OCI-LY7 (cell line): Measurements from ENCODE around the gene FBXO47. TPM values are rescaled to one million over a fixed set of nuclear protein-coding genes. Genes with fewer than 3 reads are reported as not detected.

Experiments
- BruUV-seq: library from RNA; stranded (reverse); fragments of 400-500 nt; replicated peaks from 2 replicates; lab custom pipeline; 2021; lab: Mats Ljungman, UMichigan
- CTCF ChIA-PET: fragments of 300-600 bp; sonication (Branson Sonifier 250); formaldehyde crosslinking; loops from one replicate; lab custom pipeline; 2022; ENCODE audit warnings: antibody characterized with exemption; ENCODE audit not compliant: unreplicated experiment; lab: Charles Lee
- POLR2A ChIA-PET: fragments of 300-600 bp; sonication (Branson Sonifier 250); formaldehyde crosslinking; loops from one replicate; lab custom pipeline; 2022; ENCODE audit warnings: antibody characterized with exemption; lab: Charles Lee
- DNase-seq: peaks from one replicate; pipeline ENCODE4 v3.0.0-alpha.2; 2015; ENCODE audit warnings: low spot score
- H2AFZ ChIP-seq: fragments of 200-600 bp; sonication (generic), shearing (Covaris generic); 2 replicates; pipeline ENCODE4 v1.6.1; 2014; ENCODE audit warnings: mild to moderate bottlenecking, antibody characterized with exemption, low read length, moderate library complexity
- H3K27ac ChIP-seq: fragments of 200-600 bp; sonication (generic); 2 replicates; pipeline ENCODE4 v1.5.1; 2014; ENCODE audit warnings: mixed run types, low read depth, mild to moderate bottlenecking, moderate library complexity, low read length, inconsistent platforms; ENCODE audit not compliant: poor library complexity, severe bottlenecking
- H3K36me3 ChIP-seq: fragments of 200-600 bp; sonication (generic); 2 replicates; pipeline ENCODE4 v1.6.1; 2014; ENCODE audit warnings: mild to moderate bottlenecking, antibody characterized with exemption, low read length, moderate library complexity, mixed read lengths; ENCODE audit not compliant: insufficient read depth
- H3K4me1 ChIP-seq: fragments of 200-600 bp; sonication (generic); 2 replicates; pipeline ENCODE4 v1.5.1; 2014; ENCODE audit warnings: mild to moderate bottlenecking, low read length; ENCODE audit not compliant: insufficient read depth, poor library complexity, severe bottlenecking
- H3K4me2 ChIP-seq: fragments of 200-600 bp; sonication (generic); 2 replicates; pipeline ENCODE4 v1.6.1; 2014; ENCODE audit warnings: mild to moderate bottlenecking, low read length
- H3K4me3 ChIP-seq: fragments of 200-600 bp; sonication (generic); 2 replicates; pipeline ENCODE4 v1.5.1; 2014; ENCODE audit warnings: mild to moderate bottlenecking, low read depth, low read length; ENCODE audit not compliant: poor library complexity, severe bottlenecking
- H3K79me2 ChIP-seq: fragments of 200-600 bp; sonication (generic); 2 replicates; pipeline ENCODE4 v1.6.1; 2016; ENCODE audit warnings: low read depth, mild to moderate bottlenecking, low read length, moderate library complexity, mixed read lengths; ENCODE audit not compliant: insufficient read depth
- H3K9me2 ChIP-seq: fragments of 200-600 bp; sonication (generic); 2 replicates; pipeline ENCODE4 v1.6.1; 2016; ENCODE audit warnings: mild to moderate bottlenecking, low read length, mixed read lengths; ENCODE audit not compliant: insufficient read depth
- H3K9me3 ChIP-seq: fragments of 200-600 bp; sonication (generic); 2 replicates; pipeline ENCODE4 v1.6.1; 2014; ENCODE audit warnings: mild to moderate bottlenecking, mixed run types, low read length, mixed read lengths
- H4K20me1 ChIP-seq: fragments of 200-600 bp; sonication (generic); 2 replicates; pipeline ENCODE4 v1.6.1; 2014; ENCODE audit warnings: mild to moderate bottlenecking, antibody characterized with exemption, low read length, moderate library complexity, mixed read lengths; ENCODE audit not compliant: insufficient read depth
- EZH2phosphoT487 ChIP-seq: fragments of 200-600 bp; sonication (generic); IDR thresholded peaks from 2 replicates; pipeline ENCODE4 v1.6.1; 2018; ENCODE audit warnings: low read depth, borderline replicate concordance, mild to moderate bottlenecking, mixed run types, antibody characterized with exemption, low read length, moderate library complexity, mixed read lengths
- intact Hi-C: fragments of 100-400 bp; cut with micrococcal nuclease; formaldehyde crosslinking; loops from one replicate; pipeline ENCODE4 v1.10.0; 2022; ENCODE audit not compliant: unreplicated experiment
- total RNA-seq, 2 experiments: library from RNA; depleted of rRNA in 1 of 2; stranded (reverse); fragments of >200 nt in 1 of 2; shearing (Covaris generic) in 1 of 2; gene quantifications; 2 replicates each; pipeline ENCODE4 v1.2.3, GENCODE V29; 2014 to 2022
- TF ChIP-seq, protein P1 (sequence below): fragments of 200-600 bp; sonication (generic); conservative IDR thresholded peaks from 2 replicates; pipeline ENCODE4 v1.5.1; 2014; ENCODE audit warnings: mild to moderate bottlenecking, antibody characterized with exemption, low read length, moderate library complexity, mixed read lengths

The FBXO47 gene
- total RNA-seq, 2 experiments from 2014 or later = 0.13 TPM; not detected in 1

DNA sequence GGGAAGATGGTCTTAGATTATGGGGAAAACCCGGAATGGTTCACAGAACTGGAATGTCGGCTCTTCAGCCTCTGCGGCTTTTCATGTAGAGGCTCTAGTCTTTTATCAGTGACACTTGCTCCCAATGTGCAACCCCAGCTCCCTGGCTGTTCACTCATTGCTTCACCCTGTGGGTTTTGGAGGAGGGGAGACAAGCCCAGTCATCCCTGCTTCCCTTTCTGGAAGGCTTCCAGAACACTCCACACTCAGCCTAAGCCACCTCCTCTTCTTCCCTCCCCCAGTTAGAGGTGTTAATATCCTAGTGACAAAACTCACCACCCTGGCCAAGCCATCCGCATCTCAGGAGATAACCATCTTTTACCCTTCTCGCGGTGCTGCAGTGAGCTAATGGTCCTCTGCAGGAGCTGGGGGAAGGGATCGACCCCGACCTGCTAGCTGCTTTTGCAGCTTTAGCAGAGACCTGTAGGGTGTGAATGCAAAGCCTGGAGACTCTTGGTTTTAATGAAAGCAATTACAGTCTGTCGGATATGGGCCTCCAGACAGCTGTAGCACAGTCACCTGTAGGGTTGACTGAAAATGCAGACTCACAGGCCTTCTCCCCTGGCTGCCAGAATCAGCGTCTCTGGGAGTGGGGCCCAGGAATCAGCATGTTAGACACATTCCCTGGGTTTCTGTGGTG lies 66.1 kb downstream of the FBXO47 start:
- intact Hi-C loops = no loop called here
- ChIA-PET POLR2A (no interaction called here), CTCF (interaction anchor here (0.8 kb wide), 1 partner anchor 33 kb away, joined by 3 read pairs; no protein-coding TSS in a partner anchor)
- Histone ChIP-seq H3K4me1 (peaks cover 33% of the 10 kb centered on the region), H3K27ac (no peak overlapping the region), H3K79me2 (peaks cover 7% of the 10 kb centered on the region; the same call in 1 of the 2 replicates), H3K4me2 (no peak overlapping the region), H3K9me3 (no peaks in the 10 kb centered on the region), H3K9me2 (no peaks in the 10 kb centered on the region), H2AFZ (no peak overlapping the region), H3K4me3 (no peak overlapping the region), H3K36me3 (peaks cover 77% of the 10 kb centered on the region), H4K20me1 (no peaks in the 10 kb centered on the region)
- no peak for DNase-seq
- TF ChIP-seq, protein P1, sequence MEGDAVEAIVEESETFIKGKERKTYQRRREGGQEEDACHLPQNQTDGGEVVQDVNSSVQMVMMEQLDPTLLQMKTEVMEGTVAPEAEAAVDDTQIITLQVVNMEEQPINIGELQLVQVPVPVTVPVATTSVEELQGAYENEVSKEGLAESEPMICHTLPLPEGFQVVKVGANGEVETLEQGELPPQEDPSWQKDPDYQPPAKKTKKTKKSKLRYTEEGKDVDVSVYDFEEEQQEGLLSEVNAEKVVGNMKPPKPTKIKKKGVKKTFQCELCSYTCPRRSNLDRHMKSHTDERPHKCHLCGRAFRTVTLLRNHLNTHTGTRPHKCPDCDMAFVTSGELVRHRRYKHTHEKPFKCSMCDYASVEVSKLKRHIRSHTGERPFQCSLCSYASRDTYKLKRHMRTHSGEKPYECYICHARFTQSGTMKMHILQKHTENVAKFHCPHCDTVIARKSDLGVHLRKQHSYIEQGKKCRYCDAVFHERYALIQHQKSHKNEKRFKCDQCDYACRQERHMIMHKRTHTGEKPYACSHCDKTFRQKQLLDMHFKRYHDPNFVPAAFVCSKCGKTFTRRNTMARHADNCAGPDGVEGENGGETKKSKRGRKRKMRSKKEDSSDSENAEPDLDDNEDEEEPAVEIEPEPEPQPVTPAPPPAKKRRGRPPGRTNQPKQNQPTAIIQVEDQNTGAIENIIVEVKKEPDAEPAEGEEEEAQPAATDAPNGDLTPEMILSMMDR = no peak
- TF ChIP-seq EZH2phosphoT487 = no peak
- no TSS peak for BruUV-seq

DNA sequence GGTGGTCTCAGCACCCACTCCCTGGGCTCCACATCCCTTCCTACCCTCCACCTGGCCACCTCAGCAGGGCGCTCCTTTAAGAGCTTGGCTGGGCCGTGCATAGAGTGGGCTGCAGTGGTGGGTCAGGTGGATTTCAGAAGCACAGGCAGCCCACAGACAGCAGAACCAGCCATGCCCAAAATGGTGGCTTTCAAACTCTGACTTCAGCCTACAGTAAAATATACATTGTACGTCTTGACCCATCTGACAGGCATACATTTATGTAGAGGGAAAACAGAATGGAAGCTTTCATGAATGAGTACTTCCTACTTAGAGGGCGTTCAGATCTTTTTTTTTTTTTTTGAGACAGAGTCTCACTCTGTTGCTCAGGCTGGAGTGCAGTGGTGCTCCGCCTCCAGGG lies 67.8 kb downstream of the FBXO47 start:
- peak overlapping the region; percentile 83 for H3K27ac ChIP-seq
- POLR2A ChIA-PET = interaction anchor here (0.7 to 0.8 kb wide), 3 partner anchors 18 to 48 kb away, joined by 3 read pairs; no protein-coding TSS in a partner anchor
- intact Hi-C loops = loop anchor here (2.0 kb wide), 1 partner anchor 31 kb away; no protein-coding TSS in a partner anchor
- peak overlapping the region; percentile 41 for H3K4me3 ChIP-seq
- peak overlapping the region; percentile 28; the same call in 1 of the 2 replicates for H2AFZ ChIP-seq
- H4K20me1 ChIP-seq = no peaks in the 10 kb centered on the region
- CTCF ChIA-PET = interaction anchor here (1.1 kb wide), 1 partner anchor 30 kb away, joined by 3 read pairs; the partner anchor contains the start of gene LASP1
- DNase-seq = no peak
- H3K9me2 ChIP-seq = no peaks in the 10 kb centered on the region
- no TSS peak for BruUV-seq
- H3K36me3 ChIP-seq = peaks cover 78% of the 10 kb centered on the region
- no peak for TF ChIP-seq EZH2phosphoT487
- TF ChIP-seq, protein P1 = no peak
- H3K4me2 ChIP-seq = peak overlapping the region; percentile 72
- H3K4me1 ChIP-seq = peaks cover 33% of the 10 kb centered on the region
- H3K79me2 ChIP-seq = peaks cover under 1% of the 10 kb centered on the region; the same call in 1 of the 2 replicates
- H3K9me3 ChIP-seq = no peaks in the 10 kb centered on the region
